ENCODE results near the gene CYS1. TPM values are rescaled to one million over a fixed set of nuclear protein-coding genes. Genes with fewer than 3 reads are reported as not detected.

The CYS1 gene
- total RNA-seq, 1 experiment from 2014 or later = 3.7 TPM

DNA sequence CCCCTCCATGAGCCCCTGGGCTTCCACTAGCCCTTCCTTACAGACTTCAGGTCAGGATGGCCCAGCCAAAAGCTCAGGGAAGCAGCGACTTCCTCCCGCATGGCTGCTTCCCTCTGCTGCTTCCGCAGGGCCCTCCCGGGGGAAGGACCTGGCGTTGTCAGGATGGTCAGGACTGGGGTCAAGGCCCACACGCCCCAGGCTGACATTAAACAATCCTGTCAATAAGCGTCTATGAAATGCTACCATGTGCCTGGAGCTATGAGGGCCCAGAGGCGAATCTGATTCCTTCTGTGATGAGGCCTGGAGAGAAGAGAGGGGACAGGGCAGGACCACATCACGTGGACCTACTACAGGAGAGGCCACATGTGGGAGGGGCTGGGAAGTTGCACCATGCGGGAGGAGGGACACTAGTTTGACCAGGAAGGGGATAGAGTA is 17.3 kb downstream of the CYS1 start:
- intact Hi-C loops (cut with micrococcal nuclease) = no loop called here
- H3K9me3 ChIP-seq (ENCODE audit: control insufficient read depth in 1 of 2, insufficient read depth in 1 of 2, low read depth in 1 of 2, low read length in 2 of 2) = no peaks in the 10 kb centered on the region
- CTCF ChIA-PET = no interaction called here
- H3K4me3 ChIP-seq (replicated peaks in 1 of 2; ENCODE audit: low read depth in 1 of 2, low read length in 2 of 2) = no peak overlapping the region
- RAD21 ChIA-PET (ENCODE audit: low non-redundant PET in 1 of 2, low total read pairs in 2 of 2, uncharacterized antibody in 2 of 2, unreplicated experiment in 2 of 2) = no interaction called here
- ATAC-seq = no peak
- H3K36me3 ChIP-seq (ENCODE audit: control insufficient read depth in 1 of 2, insufficient read depth in 2 of 2, low read length in 2 of 2) = no peaks in the 10 kb centered on the region
- DNase-seq (ENCODE audit: low read depth, low spot score) = no peak
- H3K9me2 ChIP-seq (ENCODE audit: insufficient read depth) = no peaks in the 10 kb centered on the region
- BruUV-seq (replicated peaks) = no TSS peak
- POLR2A ChIA-PET = no interaction called here
- H3K27ac ChIP-seq (ENCODE audit: low read depth, low read length) = no peak overlapping the region
- no peak overlapping the region for H2AFZ ChIP-seq (ENCODE audit: low read depth, low read length, poor library complexity, severe bottlenecking)
- TF ChIP-seq FOSL1 (IDR thresholded peaks at IDR 0.05; ENCODE audit: low read depth) = no peak
- no peak for TF ChIP-seq EZH2phosphoT487 (IDR thresholded peaks at IDR 0.05; ENCODE audit: borderline replicate concordance)
- no peak for TF ChIP-seq SP1 (IDR thresholded peaks at IDR 0.05; ENCODE audit: low read depth)
- TF ChIP-seq CEBPB (IDR thresholded peaks at IDR 0.05; ENCODE audit: low read depth) = no peak
- no peak for TF ChIP-seq RAD21 (IDR thresholded peaks at IDR 0.05; ENCODE audit: low read depth)
- TF ChIP-seq TCF7L2 (IDR thresholded peaks at IDR 0.05; ENCODE audit: borderline replicate concordance, extremely low read depth, insufficient read depth, insufficient read length) = no peak
- TF ChIP-seq ZFX (IDR thresholded peaks at IDR 0.05) = no peak
- TF ChIP-seq YY1 (IDR thresholded peaks at IDR 0.05; ENCODE audit: extremely low read depth, insufficient replicate concordance, low read depth, low read length) = no peak
- no peak for TF ChIP-seq EZH2 (IDR thresholded peaks at IDR 0.05)
- no peak for TF ChIP-seq JUND (IDR thresholded peaks at IDR 0.05)
- TF ChIP-seq SIN3A (IDR thresholded peaks at IDR 0.05; ENCODE audit: low read depth) = no peak
- no peaks in the 10 kb centered on the region for H3K79me2 ChIP-seq (ENCODE audit: insufficient read depth, low read length)
- no peaks in the 10 kb centered on the region for H3K27me3 ChIP-seq (ENCODE audit: insufficient read depth, low read length)
- no peaks in the 10 kb centered on the region for H4K20me1 ChIP-seq (ENCODE audit: insufficient read depth)
- H3K4me2 ChIP-seq (ENCODE audit: low read length) = no peak overlapping the region
- no peak overlapping the region for H3K9ac ChIP-seq (ENCODE audit: low read length)
- H3K4me1 ChIP-seq (ENCODE audit: control insufficient read depth in 1 of 2, insufficient read depth in 2 of 2, low read length in 2 of 2) = peaks cover 2% of the 10 kb centered on the region in 2 experiments

DNA sequence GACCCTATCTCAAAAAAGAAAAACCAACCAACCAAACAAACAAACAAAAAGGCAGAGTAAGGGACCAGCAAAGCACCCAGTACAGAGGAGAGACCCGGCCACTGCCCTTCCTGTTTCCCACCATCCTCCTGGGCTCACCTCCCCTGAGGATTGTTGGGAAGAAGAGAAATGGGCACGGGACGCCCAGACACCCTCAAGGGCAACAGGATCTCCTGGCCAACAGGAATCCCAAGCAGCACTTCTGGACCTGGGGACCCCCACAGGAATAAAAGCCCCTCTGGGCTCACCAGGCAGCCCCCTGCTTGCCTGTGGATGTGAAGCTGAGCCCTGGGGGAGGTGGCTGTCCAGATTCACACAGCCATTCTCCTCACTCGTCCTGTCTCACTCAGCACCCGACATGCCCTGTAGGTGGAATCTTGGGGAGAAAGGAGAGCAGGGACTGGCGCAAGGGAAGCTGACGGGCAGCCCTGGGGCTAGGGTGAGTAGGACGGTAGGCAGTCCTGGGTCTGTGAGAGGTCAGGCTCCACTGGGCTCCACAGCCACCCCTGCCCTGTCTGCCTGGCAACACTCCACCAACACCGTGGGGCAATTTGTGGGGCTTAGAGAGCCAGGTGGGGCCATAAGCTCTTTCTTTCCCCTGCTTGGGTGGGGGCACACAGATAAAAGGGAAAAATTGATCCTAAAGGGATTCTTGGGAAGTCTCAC is 18.8 kb downstream of the CYS1 start:
- POLR2A ChIA-PET = no interaction called here
- Histone ChIP-seq H3K27me3 (ENCODE audit: insufficient read depth, low read length) (no peaks in the 10 kb centered on the region), H3K27ac (ENCODE audit: low read depth, low read length) (no peak overlapping the region), H3K4me1 (ENCODE audit: control insufficient read depth in 1 of 2, insufficient read depth in 2 of 2, low read length in 2 of 2) (peaks cover 13 to 18% of the 10 kb centered on the region in 2 experiments), H3K4me2 (ENCODE audit: low read length) (no peak overlapping the region), H3K9ac (ENCODE audit: low read length) (no peak overlapping the region), H3K9me3 (ENCODE audit: control insufficient read depth in 1 of 2, insufficient read depth in 1 of 2, low read depth in 1 of 2, low read length in 2 of 2) (no peaks in the 10 kb centered on the region), H4K20me1 (ENCODE audit: insufficient read depth) (no peaks in the 10 kb centered on the region), H3K79me2 (ENCODE audit: insufficient read depth, low read length) (no peaks in the 10 kb centered on the region), H2AFZ (ENCODE audit: low read depth, low read length, poor library complexity, severe bottlenecking) (no peak overlapping the region), H3K9me2 (ENCODE audit: insufficient read depth) (no peaks in the 10 kb centered on the region), H3K36me3 (ENCODE audit: control insufficient read depth in 1 of 2, insufficient read depth in 2 of 2, low read length in 2 of 2) (no peaks in the 10 kb centered on the region), H3K4me3 (replicated peaks in 1 of 2; ENCODE audit: low read depth in 1 of 2, low read length in 2 of 2) (no peak overlapping the region)
- DNase-seq (ENCODE audit: low read depth, low spot score) = no peak
- CTCF ChIA-PET = interaction anchor here (1.6 kb wide), 1 partner anchor 11 kb away, joined by 8 read pairs; no protein-coding TSS in a partner anchor
- BruUV-seq (replicated peaks) = no TSS peak
- no peak for ATAC-seq
- RAD21 ChIA-PET (ENCODE audit: low non-redundant PET in 1 of 2, low total read pairs in 2 of 2, uncharacterized antibody in 2 of 2, unreplicated experiment in 2 of 2) = no interaction called here
- intact Hi-C loops (cut with micrococcal nuclease) = no loop called here
- TF ChIP-seq SIN3A (IDR thresholded peaks at IDR 0.05; ENCODE audit: low read depth) (no peak), RAD21 (IDR thresholded peaks at IDR 0.05; ENCODE audit: low read depth) (no peak), SRF (IDR thresholded peaks at IDR 0.05; ENCODE audit: low read depth) (no peak), POLR2A (IDR thresholded peaks at IDR 0.05; ENCODE audit: borderline replicate concordance, extremely low read depth, insufficient read depth, insufficient read length) (no peak), ZBTB33 (IDR thresholded peaks at IDR 0.05; ENCODE audit: extremely low read depth, insufficient replicate concordance, low read length) (no peak), YY1 (IDR thresholded peaks at IDR 0.05; ENCODE audit: extremely low read depth, insufficient replicate concordance, low read depth, low read length) (no peak), ZNF274 (IDR thresholded peaks at IDR 0.05; ENCODE audit: low read depth, low read length) (no peak), CEBPB (IDR thresholded peaks at IDR 0.05; ENCODE audit: low read depth) (no peak)
- TF ChIP-seq, protein P1, sequence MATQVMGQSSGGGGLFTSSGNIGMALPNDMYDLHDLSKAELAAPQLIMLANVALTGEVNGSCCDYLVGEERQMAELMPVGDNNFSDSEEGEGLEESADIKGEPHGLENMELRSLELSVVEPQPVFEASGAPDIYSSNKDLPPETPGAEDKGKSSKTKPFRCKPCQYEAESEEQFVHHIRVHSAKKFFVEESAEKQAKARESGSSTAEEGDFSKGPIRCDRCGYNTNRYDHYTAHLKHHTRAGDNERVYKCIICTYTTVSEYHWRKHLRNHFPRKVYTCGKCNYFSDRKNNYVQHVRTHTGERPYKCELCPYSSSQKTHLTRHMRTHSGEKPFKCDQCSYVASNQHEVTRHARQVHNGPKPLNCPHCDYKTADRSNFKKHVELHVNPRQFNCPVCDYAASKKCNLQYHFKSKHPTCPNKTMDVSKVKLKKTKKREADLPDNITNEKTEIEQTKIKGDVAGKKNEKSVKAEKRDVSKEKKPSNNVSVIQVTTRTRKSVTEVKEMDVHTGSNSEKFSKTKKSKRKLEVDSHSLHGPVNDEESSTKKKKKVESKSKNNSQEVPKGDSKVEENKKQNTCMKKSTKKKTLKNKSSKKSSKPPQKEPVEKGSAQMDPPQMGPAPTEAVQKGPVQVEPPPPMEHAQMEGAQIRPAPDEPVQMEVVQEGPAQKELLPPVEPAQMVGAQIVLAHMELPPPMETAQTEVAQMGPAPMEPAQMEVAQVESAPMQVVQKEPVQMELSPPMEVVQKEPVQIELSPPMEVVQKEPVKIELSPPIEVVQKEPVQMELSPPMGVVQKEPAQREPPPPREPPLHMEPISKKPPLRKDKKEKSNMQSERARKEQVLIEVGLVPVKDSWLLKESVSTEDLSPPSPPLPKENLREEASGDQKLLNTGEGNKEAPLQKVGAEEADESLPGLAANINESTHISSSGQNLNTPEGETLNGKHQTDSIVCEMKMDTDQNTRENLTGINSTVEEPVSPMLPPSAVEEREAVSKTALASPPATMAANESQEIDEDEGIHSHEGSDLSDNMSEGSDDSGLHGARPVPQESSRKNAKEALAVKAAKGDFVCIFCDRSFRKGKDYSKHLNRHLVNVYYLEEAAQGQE (IDR thresholded peaks at IDR 0.05; ENCODE audit: low read depth) = no peak
